GM23248 (cell line): Measurements from ENCODE around the gene MYBPC1.

ENCODE experiments used
- EZH2 ChIP-seq: fragments of 200-600 bp; sonication (generic); IDR thresholded peaks from 2 replicates; pipeline ENCODE4 v1.6.1; 2018; ENCODE audit warnings: antibody characterized with exemption, mild to moderate bottlenecking; ENCODE audit not compliant: insufficient read depth, poor library complexity, severe bottlenecking
- EZH2phosphoT487 ChIP-seq: fragments of 200-600 bp; sonication (generic); IDR thresholded peaks from 2 replicates; pipeline ENCODE4 v1.6.1; 2018; ENCODE audit warnings: antibody characterized with exemption, moderate library complexity, mild to moderate bottlenecking, low read depth; ENCODE audit not compliant: insufficient read depth

- no peak for TF ChIP-seq EZH2phosphoT487
- no peak for TF ChIP-seq EZH2
These were observed 100.2 kb downstream of the MYBPC1 start for GRCh38 chr12:101694986-101695385.
